OCI-LY1 (cell line): ENCODE measurements around the gene FAF1.

ENCODE experiments used
- H2AFZ ChIP-seq: fragments of 200-600 bp; sonication (generic), shearing (Covaris generic); 2 replicates; pipeline ENCODE4 v1.6.0; 2014; ENCODE audit warnings: antibody characterized with exemption, mild to moderate bottlenecking, low read length
- H3F3A ChIP-seq: fragments of 200-600 bp; sonication (generic), shearing (Covaris generic); 2 replicates; pipeline ENCODE4 v1.6.0; 2014; ENCODE audit warnings: mild to moderate bottlenecking, antibody characterized with exemption, low read length, moderate library complexity; ENCODE audit not compliant: insufficient read depth
- H3K27ac ChIP-seq: fragments of 200-600 bp; sonication (generic); 2 replicates; pipeline ENCODE4 v1.5.1; 2014; ENCODE audit warnings: low read length, mixed run types, mild to moderate bottlenecking, low read depth; ENCODE audit not compliant: poor library complexity, severe bottlenecking
- H3K27me3 ChIP-seq: fragments of 200-600 bp; sonication (generic); 2 replicates; pipeline ENCODE4 v1.6.0; 2014; ENCODE audit warnings: antibody characterized with exemption, mild to moderate bottlenecking, low read length, moderate library complexity; ENCODE audit not compliant: insufficient read depth
- H3K36me3 ChIP-seq: fragments of 200-600 bp; sonication (generic); 2 replicates; pipeline ENCODE4 v1.6.1; 2014; ENCODE audit warnings: mild to moderate bottlenecking, antibody characterized with exemption, low read length, moderate library complexity, mixed read lengths; ENCODE audit not compliant: insufficient read depth
- H3K4me1 ChIP-seq: fragments of 200-600 bp; sonication (generic); 2 replicates; pipeline ENCODE4 v1.5.1; 2014; ENCODE audit warnings: mild to moderate bottlenecking, low read length, moderate library complexity; ENCODE audit not compliant: insufficient read depth, severe bottlenecking
- H3K4me2 ChIP-seq: fragments of 200-600 bp; sonication (generic), shearing (Covaris generic); 2 replicates; pipeline ENCODE4 v1.6.1; 2014; ENCODE audit warnings: low read length
- H3K4me3 ChIP-seq: fragments of 200-600 bp; sonication (generic); 2 replicates; pipeline ENCODE4 v1.5.1; 2014; ENCODE audit warnings: low read length, low read depth, mild to moderate bottlenecking, mixed read lengths; ENCODE audit not compliant: poor library complexity, severe bottlenecking
- H3K79me2 ChIP-seq: fragments of 200-600 bp; shearing (Covaris generic); 2 replicates; pipeline ENCODE4 v1.6.1; 2016; ENCODE audit warnings: mixed run types, low read length, mixed read lengths; ENCODE audit not compliant: insufficient read depth
- H3K9ac ChIP-seq: fragments of 200-600 bp; sonication (generic), shearing (Covaris generic); 2 replicates; pipeline ENCODE4 v1.6.1; 2014; ENCODE audit warnings: mild to moderate bottlenecking, low read length, mixed read lengths
- H3K9me2 ChIP-seq: fragments of 200-600 bp; sonication (generic), shearing (Covaris generic); 2 replicates; pipeline ENCODE4 v1.6.1; 2014; ENCODE audit warnings: low read depth, mild to moderate bottlenecking, low read length, mixed read lengths
- H3K9me3 ChIP-seq: fragments of 200-600 bp; shearing (Covaris generic); 2 replicates; pipeline ENCODE4 v1.6.1; 2014; ENCODE audit warnings: low read length, mixed read lengths
- H4K20me1 ChIP-seq: fragments of 200-600 bp; sonication (generic), shearing (Covaris generic); 2 replicates; pipeline ENCODE4 v1.6.0; 2016; ENCODE audit warnings: mild to moderate bottlenecking, low read length; ENCODE audit not compliant: insufficient read depth
- EZH2 ChIP-seq: fragments of 200-600 bp; sonication (generic), shearing (Covaris generic); IDR thresholded peaks from 2 replicates; pipeline ENCODE4 v1.8.0; 2017; ENCODE audit warnings: borderline replicate concordance, mixed run types, mild to moderate bottlenecking, antibody characterized with exemption, low read length, moderate library complexity, mixed read lengths
- TF ChIP-seq, protein P1 (sequence below): fragments of 200-600 bp; sonication (generic), shearing (Covaris generic); IDR thresholded peaks from 2 replicates; pipeline ENCODE4 v1.5.1; 2017; ENCODE audit warnings: mild to moderate bottlenecking, antibody characterized with exemption, low read length, moderate library complexity, mixed read lengths

The FAF1 gene

DNA sequence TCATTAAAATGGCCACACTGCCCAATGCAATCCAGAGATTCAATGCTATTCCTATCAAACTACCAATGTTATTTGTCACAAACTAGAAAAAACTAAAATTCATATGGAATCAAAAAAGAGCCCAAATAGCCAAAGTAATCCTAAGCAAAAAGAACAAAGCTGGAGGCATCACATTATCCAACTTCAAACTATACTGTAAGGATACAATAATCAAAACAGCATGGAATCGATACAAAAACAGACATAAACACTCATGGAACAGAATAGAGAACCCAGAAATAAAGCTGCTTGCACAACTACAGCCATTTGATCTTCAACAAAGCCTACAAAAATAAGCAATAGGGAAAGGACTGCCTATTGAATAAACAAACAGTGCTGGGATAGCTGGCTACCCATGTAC is 100.4 kb downstream of the FAF1 start:
- peaks cover 21% of the 10 kb centered on the region for H3K9me3 ChIP-seq
- H3K27ac ChIP-seq, result no peak overlapping the region
- peaks cover 11% of the 10 kb centered on the region; the same call in 1 of the 2 replicates for H3K36me3 ChIP-seq
- peaks cover 64% of the 10 kb centered on the region for H3K79me2 ChIP-seq
- H3K27me3 ChIP-seq, result no peaks in the 10 kb centered on the region
- H3K4me1 ChIP-seq, result no peaks in the 10 kb centered on the region
- H3K4me3 ChIP-seq, result no peak overlapping the region
- no peaks in the 10 kb centered on the region for H3K9me2 ChIP-seq
- H4K20me1 ChIP-seq, result no peaks in the 10 kb centered on the region
- no peak overlapping the region for H2AFZ ChIP-seq
- no peaks in the 10 kb centered on the region for H3F3A ChIP-seq
- H3K4me2 ChIP-seq, result no peak overlapping the region
- TF ChIP-seq, protein P1, sequence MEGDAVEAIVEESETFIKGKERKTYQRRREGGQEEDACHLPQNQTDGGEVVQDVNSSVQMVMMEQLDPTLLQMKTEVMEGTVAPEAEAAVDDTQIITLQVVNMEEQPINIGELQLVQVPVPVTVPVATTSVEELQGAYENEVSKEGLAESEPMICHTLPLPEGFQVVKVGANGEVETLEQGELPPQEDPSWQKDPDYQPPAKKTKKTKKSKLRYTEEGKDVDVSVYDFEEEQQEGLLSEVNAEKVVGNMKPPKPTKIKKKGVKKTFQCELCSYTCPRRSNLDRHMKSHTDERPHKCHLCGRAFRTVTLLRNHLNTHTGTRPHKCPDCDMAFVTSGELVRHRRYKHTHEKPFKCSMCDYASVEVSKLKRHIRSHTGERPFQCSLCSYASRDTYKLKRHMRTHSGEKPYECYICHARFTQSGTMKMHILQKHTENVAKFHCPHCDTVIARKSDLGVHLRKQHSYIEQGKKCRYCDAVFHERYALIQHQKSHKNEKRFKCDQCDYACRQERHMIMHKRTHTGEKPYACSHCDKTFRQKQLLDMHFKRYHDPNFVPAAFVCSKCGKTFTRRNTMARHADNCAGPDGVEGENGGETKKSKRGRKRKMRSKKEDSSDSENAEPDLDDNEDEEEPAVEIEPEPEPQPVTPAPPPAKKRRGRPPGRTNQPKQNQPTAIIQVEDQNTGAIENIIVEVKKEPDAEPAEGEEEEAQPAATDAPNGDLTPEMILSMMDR, result no peak
- no peak for TF ChIP-seq EZH2
- no peak overlapping the region for H3K9ac ChIP-seq

GRCh38 chr1:50858761-50859160 is 101.3 kb downstream of the FAF1 start:
- Histone ChIP-seq H3K4me3 (no peak overlapping the region), H3F3A (no peaks in the 10 kb centered on the region), H3K4me2 (no peak overlapping the region), H3K9me2 (no peaks in the 10 kb centered on the region), H3K79me2 (peaks cover 64% of the 10 kb centered on the region), H3K27me3 (no peaks in the 10 kb centered on the region), H3K27ac (no peak overlapping the region), H3K9me3 (peaks cover 21% of the 10 kb centered on the region), H4K20me1 (no peaks in the 10 kb centered on the region), H3K4me1 (no peaks in the 10 kb centered on the region), H3K36me3 (peaks cover 11% of the 10 kb centered on the region; the same call in 1 of the 2 replicates), H3K9ac (no peak overlapping the region), H2AFZ (no peak overlapping the region)
- TF ChIP-seq, protein P1, result no peak
- TF ChIP-seq EZH2, result no peak

GRCh38 chr1:50857702-50858101 is 102.4 kb downstream of the FAF1 start:
- peaks cover 55% of the 10 kb centered on the region for H3K79me2 ChIP-seq
- H3K9me3 ChIP-seq, result peaks cover 18% of the 10 kb centered on the region
- H3K9me2 ChIP-seq, result no peaks in the 10 kb centered on the region
- no peak overlapping the region for H3K9ac ChIP-seq
- H3K4me2 ChIP-seq, result no peak overlapping the region
- no peak overlapping the region for H2AFZ ChIP-seq
- H3F3A ChIP-seq, result 0 out of 2 replicates have a peak, but pooled peaks cover 3% of the 10 kb centered on the region
- H3K27ac ChIP-seq, result no peak overlapping the region
- H4K20me1 ChIP-seq, result no peaks in the 10 kb centered on the region
- H3K27me3 ChIP-seq, result no peaks in the 10 kb centered on the region
- peaks cover 11% of the 10 kb centered on the region; the same call in 1 of the 2 replicates for H3K36me3 ChIP-seq
- no peak overlapping the region for H3K4me3 ChIP-seq
- H3K4me1 ChIP-seq, result no peaks in the 10 kb centered on the region
- TF ChIP-seq, protein P1, result no peak
- TF ChIP-seq EZH2, result no peak
